NCI-H524 (cell line): ENCODE measurements around the gene MYOF.

Experiments
- DNase-seq, 2 experiments: peaks; one replicate each; lab custom pipeline; 2025; lab: John Stamatoyannopoulos, UW

The MYOF gene

GRCh38 chr10:93482145-93482834, at the start of gene MYOF:
MYOF (minus strand) TSS chr10:93482334; CDS start chr10:93482194, 140 bp downstream.
- DNase-seq, result peak; percentile 2 to 26

- DNase-seq, result no peak
Measured at GRCh38 chr10:93518531-93518930, 36.4 kb upstream of the MYOF start.

GRCh38 chr10:93516006-93516380, 33.9 kb upstream of the MYOF start:
- DNase-seq, result no peak

- no peak for DNase-seq
Measured at GRCh38 chr10:93515071-93516005, 33.2 kb upstream of the MYOF start.

GRCh38 chr10:93514521-93514920, 32.4 kb upstream of the MYOF start:
- DNase-seq, result peak; percentile 45 to 76

GRCh38 chr10:93513091-93513490, 31.0 kb upstream of the MYOF start:
- DNase-seq, result peak in 1 of 2 experiments; percentile 37

GRCh38 chr10:93512565-93512964, 30.4 kb upstream of the MYOF start:
- DNase-seq, result no peak

- DNase-seq, result no peak
Measured at GRCh38 chr10:93509816-93510215, 27.7 kb upstream of the MYOF start.

- no peak for DNase-seq
Measured at GRCh38 chr10:93505075-93505474, 22.9 kb upstream of the MYOF start.

- no peak for DNase-seq
Measured at GRCh38 chr10:93503075-93503474, 20.9 kb upstream of the MYOF start.

- DNase-seq, result no peak
Measured at GRCh38 chr10:93501650-93502049, 19.5 kb upstream of the MYOF start.

GRCh38 chr10:93498166-93498565, 16.0 kb upstream of the MYOF start:
- no peak for DNase-seq

- DNase-seq, result peak; percentile 72 to 75
Measured at GRCh38 chr10:93496322-93497041, 14.3 kb upstream of the MYOF start, which contains the start of gene CEP55. CEP55 (plus strand) TSS chr10:93496612; CDS start chr10:93500052, 3,440 bp downstream.

GRCh38 chr10:93495654-93496321, 13.7 kb upstream of the MYOF start:
- DNase-seq, result peak in 1 of 2 experiments; percentile 51

- DNase-seq, result no peak
Measured at GRCh38 chr10:93494494-93494893, 12.4 kb upstream of the MYOF start.

- DNase-seq, result no peak
Measured at GRCh38 chr10:93493162-93493561, 11.0 kb upstream of the MYOF start.

GRCh38 chr10:93491602-93492121, 9.5 kb upstream of the MYOF start:
- DNase-seq, result no peak

GRCh38 chr10:93488956-93489528, 6.9 kb upstream of the MYOF start:
- DNase-seq, result no peak

GRCh38 chr10:93485690-93486089, 3.6 kb upstream of the MYOF start:
- DNase-seq, result no peak

- no peak for DNase-seq
Measured at GRCh38 chr10:93481637-93482144, 443 bp downstream of the MYOF start.

- DNase-seq, result no peak
Measured at GRCh38 chr10:93478873-93479272, 3.3 kb downstream of the MYOF start.
